NT2/D1 (cell line): ENCODE results near the gene MRFAP1.

Source experiments
- SUZ12 ChIP-seq: IDR thresholded peaks from 2 replicates; pipeline ENCODE4 v1.6.1; 2011; ENCODE audit not compliant: insufficient read length, insufficient read depth; ENCODE audit errors: extremely low read depth
- YY1 ChIP-seq: IDR thresholded peaks from 2 replicates; pipeline ENCODE4 v1.6.1; 2011; ENCODE audit not compliant: insufficient read length, insufficient read depth

GRCh38 chr4:6676722-6677558 lies 36.5 kb downstream of the MRFAP1 start:
- TF ChIP-seq SUZ12: no peak
- TF ChIP-seq YY1: no peak
